Activated T-cell treated with anti-CD3 and anti-CD28 coated beads, Interleukin-2, amount 50 U/mL, for 24 hours (primary cell): ENCODE measurements around the gene ADGRD1.
A peak's percentile ranks its signal among the peaks of the same experiment; 100 is the strongest.

ENCODE experiments used
- DNase-seq: peaks from one replicate; pipeline ENCODE4 v3.0.0-alpha.2; 2020
- H3K27ac Mint-ChIP-seq: 2 replicates; pipeline ENCODE4 v1.8.0; 2020; ENCODE audit warnings: mild to moderate bottlenecking, mixed read lengths
- H3K27me3 Mint-ChIP-seq: 2 replicates; pipeline ENCODE4 v1.8.0; 2020; ENCODE audit warnings: mixed read lengths
- H3K36me3 Mint-ChIP-seq: 2 replicates; pipeline ENCODE4 v1.8.0; 2020; ENCODE audit warnings: low read depth, mixed read lengths
- H3K4me1 Mint-ChIP-seq: 2 replicates; pipeline ENCODE4 v1.8.0; 2020; ENCODE audit warnings: low read depth, mixed read lengths
- H3K4me3 Mint-ChIP-seq: 2 replicates; pipeline ENCODE4 v1.8.0; 2020; ENCODE audit warnings: mild to moderate bottlenecking, moderate library complexity, mixed read lengths
- H3K9me3 Mint-ChIP-seq: 2 replicates; pipeline ENCODE4 v1.8.0; 2020; ENCODE audit warnings: mixed read lengths

The ADGRD1 gene

GRCh38 chr12:131055596-131056233 is 102.0 kb downstream of the ADGRD1 start:
- Mint-ChIP-seq H3K27ac (no peak overlapping the region), H3K4me3 (no peak overlapping the region), H3K27me3 (peaks cover 6% of the 10 kb centered on the region), H3K9me3 (no peaks in the 10 kb centered on the region), H3K4me1 (peaks cover 2% of the 10 kb centered on the region), H3K36me3 (no peaks in the 10 kb centered on the region)
- no peak for DNase-seq

- Mint-ChIP-seq H3K27me3 (peaks cover 7% of the 10 kb centered on the region), H3K4me1 (peaks cover 2% of the 10 kb centered on the region), H3K36me3 (no peaks in the 10 kb centered on the region), H3K9me3 (no peaks in the 10 kb centered on the region), H3K4me3 (no peak overlapping the region), H3K27ac (no peak overlapping the region)
- no peak for DNase-seq
Measured at GRCh38 chr12:131056626-131057025, 102.9 kb downstream of the ADGRD1 start.

DNA sequence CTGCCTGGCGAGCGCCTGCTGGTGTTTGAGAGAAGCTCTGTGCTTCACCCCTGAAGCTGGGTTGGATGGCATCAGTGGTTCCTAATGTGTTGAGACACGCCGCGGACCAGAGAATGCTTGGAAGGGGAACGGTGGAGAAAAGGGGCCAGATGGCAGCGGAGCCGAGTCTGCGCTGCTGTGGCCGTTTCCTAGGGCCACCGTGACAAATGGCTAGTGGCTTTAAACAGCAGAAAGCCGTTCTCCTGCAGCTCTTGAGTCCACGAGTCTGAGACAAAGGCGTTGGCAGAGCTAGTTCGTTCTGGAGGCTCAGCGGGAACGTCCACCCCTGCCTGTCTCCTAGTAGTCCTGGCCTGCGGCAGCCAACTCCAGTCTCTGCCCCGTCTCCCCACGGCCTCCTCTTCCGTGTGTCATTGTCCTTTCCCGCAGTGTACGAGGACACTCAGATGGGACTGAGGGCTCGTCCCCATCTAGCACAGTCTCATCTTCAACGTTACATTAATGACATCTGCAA is 103.6 kb downstream of the ADGRD1 start:
- H3K4me1 Mint-ChIP-seq: peaks cover 2% of the 10 kb centered on the region
- no peak for DNase-seq

GRCh38 chr12:131057722-131058515 is 104.2 kb downstream of the ADGRD1 start:
- H3K4me1 Mint-ChIP-seq: peaks cover 2% of the 10 kb centered on the region
- no peaks in the 10 kb centered on the region for H3K36me3 Mint-ChIP-seq
- H3K9me3 Mint-ChIP-seq: no peaks in the 10 kb centered on the region
- no peak for DNase-seq
- H3K4me3 Mint-ChIP-seq: no peak overlapping the region
- peaks cover 9% of the 10 kb centered on the region for H3K27me3 Mint-ChIP-seq
- H3K27ac Mint-ChIP-seq: no peak overlapping the region

More for the DNA sequence above, 103.6 kb downstream of the ADGRD1 start:
- no peak overlapping the region for H3K27ac Mint-ChIP-seq
- no peak overlapping the region for H3K4me3 Mint-ChIP-seq
- peaks cover 7% of the 10 kb centered on the region for H3K27me3 Mint-ChIP-seq
- H3K36me3 Mint-ChIP-seq: no peaks in the 10 kb centered on the region
- no peaks in the 10 kb centered on the region for H3K9me3 Mint-ChIP-seq

GRCh38 chr12:131058700-131059099 is 105.0 kb downstream of the ADGRD1 start:
- no peak for DNase-seq
- Mint-ChIP-seq H3K27me3 (peaks cover 12% of the 10 kb centered on the region), H3K4me3 (no peak overlapping the region), H3K27ac (no peak overlapping the region), H3K9me3 (no peaks in the 10 kb centered on the region), H3K36me3 (no peaks in the 10 kb centered on the region), H3K4me1 (peaks cover 2% of the 10 kb centered on the region)

DNA sequence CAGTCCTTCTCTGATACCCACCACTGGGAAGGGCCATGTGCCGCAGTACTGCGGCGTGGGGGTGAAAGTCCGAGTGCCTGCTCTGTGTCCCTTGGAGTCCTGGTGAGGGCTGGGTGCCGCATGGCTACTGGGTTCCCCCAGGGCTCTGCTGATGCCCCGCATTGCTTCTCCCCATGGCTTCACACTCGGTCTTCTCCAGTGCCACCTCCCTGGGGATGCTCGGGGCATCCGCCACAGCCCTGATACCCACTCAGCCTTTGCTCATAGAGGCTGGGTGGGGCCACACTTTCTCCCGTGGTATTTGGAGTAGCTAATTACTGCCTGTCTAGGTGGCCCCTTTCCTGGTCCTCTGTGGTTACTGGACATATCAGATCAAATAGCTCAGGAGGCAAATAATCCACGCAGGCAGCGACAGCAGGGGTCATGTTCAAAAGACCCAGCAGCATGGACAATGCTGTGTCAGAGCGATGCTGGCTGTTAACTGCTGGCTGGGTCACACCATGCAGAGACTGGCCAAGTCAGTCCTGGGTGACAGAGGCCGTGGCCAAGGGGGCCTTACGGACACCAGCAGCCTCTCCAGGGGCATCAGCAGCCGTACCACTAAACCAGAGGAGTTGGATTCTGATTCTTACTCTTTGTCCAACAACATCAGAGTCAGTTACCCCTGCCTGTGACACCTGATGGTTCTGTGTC is 106.5 kb downstream of the ADGRD1 start:
- no peak overlapping the region for H3K4me3 Mint-ChIP-seq
- H3K4me1 Mint-ChIP-seq: peaks cover 2% of the 10 kb centered on the region
- H3K9me3 Mint-ChIP-seq: no peaks in the 10 kb centered on the region
- H3K27ac Mint-ChIP-seq: no peak overlapping the region
- H3K27me3 Mint-ChIP-seq: peaks cover 23% of the 10 kb centered on the region
- H3K36me3 Mint-ChIP-seq: no peaks in the 10 kb centered on the region
- peak; percentile 15 for DNase-seq

DNA sequence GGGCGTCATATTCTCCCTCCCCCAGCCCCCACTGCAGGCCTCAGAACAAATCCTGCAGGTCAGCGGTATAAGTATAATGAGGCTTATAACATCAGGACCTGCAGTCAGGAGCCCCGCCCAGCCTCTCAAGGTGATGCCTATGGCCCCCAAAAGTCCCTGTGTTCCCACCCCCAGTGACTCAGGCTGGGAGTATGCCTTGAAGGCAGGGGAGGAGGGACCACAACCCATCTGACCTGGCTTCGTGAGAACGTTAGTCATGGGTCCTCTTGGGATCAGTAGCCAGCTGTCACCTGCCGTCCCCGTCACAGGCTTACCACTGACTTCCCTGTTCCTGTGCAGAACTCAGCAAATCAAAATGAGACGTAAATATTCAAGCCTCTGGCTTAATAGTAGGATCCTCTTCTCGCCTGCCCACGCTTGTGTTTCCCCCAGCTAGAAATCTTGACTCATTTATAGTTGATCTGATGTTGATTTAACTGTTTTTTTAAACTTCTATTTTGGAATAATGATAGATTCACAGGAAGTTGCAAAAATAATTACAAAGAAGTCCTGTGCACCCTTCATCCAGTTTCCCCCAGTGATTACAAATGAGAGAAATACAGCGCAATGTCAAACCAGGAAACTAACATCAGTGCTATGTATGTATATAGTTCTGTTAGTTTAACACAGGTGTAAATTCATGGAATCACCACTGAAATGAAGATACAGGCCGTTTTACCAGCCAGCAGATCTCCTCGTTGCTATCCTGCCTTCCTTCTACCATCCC is 107.5 kb downstream of the ADGRD1 start:
- no peaks in the 10 kb centered on the region for H3K36me3 Mint-ChIP-seq
- no peaks in the 10 kb centered on the region for H3K9me3 Mint-ChIP-seq
- H3K27ac Mint-ChIP-seq: no peak overlapping the region
- DNase-seq: no peak
- H3K27me3 Mint-ChIP-seq: peaks cover 30% of the 10 kb centered on the region
- H3K4me1 Mint-ChIP-seq: no peaks in the 10 kb centered on the region
- H3K4me3 Mint-ChIP-seq: no peak overlapping the region

- peaks cover 38% of the 10 kb centered on the region for H3K27me3 Mint-ChIP-seq
- H3K27ac Mint-ChIP-seq: no peak overlapping the region
Measured at GRCh38 chr12:131063413-131063812, 109.7 kb downstream of the ADGRD1 start.

GRCh38 chr12:131063960-131064359 is 110.3 kb downstream of the ADGRD1 start:
- Mint-ChIP-seq H3K4me3 (no peak overlapping the region), H3K27ac (no peak overlapping the region), H3K9me3 (no peaks in the 10 kb centered on the region), H3K27me3 (peaks cover 38% of the 10 kb centered on the region), H3K36me3 (no peaks in the 10 kb centered on the region), H3K4me1 (no peaks in the 10 kb centered on the region)
- DNase-seq: no peak

More at GRCh38 chr12:131063413-131063812, 109.7 kb downstream of the ADGRD1 start:
- Mint-ChIP-seq H3K36me3 (no peaks in the 10 kb centered on the region), H3K4me1 (no peaks in the 10 kb centered on the region), H3K9me3 (no peaks in the 10 kb centered on the region), H3K4me3 (no peak overlapping the region)
- no peak for DNase-seq

GRCh38 chr12:131065279-131065678 is 111.6 kb downstream of the ADGRD1 start:
- Mint-ChIP-seq H3K27ac (no peak overlapping the region), H3K9me3 (no peaks in the 10 kb centered on the region), H3K4me3 (no peak overlapping the region), H3K4me1 (no peaks in the 10 kb centered on the region), H3K36me3 (no peaks in the 10 kb centered on the region), H3K27me3 (peaks cover 38% of the 10 kb centered on the region)
- peak; percentile 15 for DNase-seq

- H3K27me3 Mint-ChIP-seq: peaks cover 38% of the 10 kb centered on the region
- no peaks in the 10 kb centered on the region for H3K9me3 Mint-ChIP-seq
- H3K36me3 Mint-ChIP-seq: no peaks in the 10 kb centered on the region
- no peak for DNase-seq
- H3K27ac Mint-ChIP-seq: no peak overlapping the region
- H3K4me3 Mint-ChIP-seq: no peak overlapping the region
- H3K4me1 Mint-ChIP-seq: no peaks in the 10 kb centered on the region
Measured at GRCh38 chr12:131065801-131066200, 112.1 kb downstream of the ADGRD1 start.

GRCh38 chr12:131066207-131066885 is 112.6 kb downstream of the ADGRD1 start:
- Mint-ChIP-seq H3K4me1 (no peaks in the 10 kb centered on the region), H3K36me3 (no peaks in the 10 kb centered on the region), H3K27me3 (peaks cover 35% of the 10 kb centered on the region), H3K27ac (no peak overlapping the region), H3K4me3 (no peak overlapping the region), H3K9me3 (no peaks in the 10 kb centered on the region)
- no peak for DNase-seq

- peaks cover 33% of the 10 kb centered on the region for H3K27me3 Mint-ChIP-seq
- no peak overlapping the region for H3K4me3 Mint-ChIP-seq
- H3K27ac Mint-ChIP-seq: no peak overlapping the region
- H3K9me3 Mint-ChIP-seq: no peaks in the 10 kb centered on the region
- no peaks in the 10 kb centered on the region for H3K4me1 Mint-ChIP-seq
- no peaks in the 10 kb centered on the region for H3K36me3 Mint-ChIP-seq
- no peak for DNase-seq
Measured at GRCh38 chr12:131066886-131067490, 113.3 kb downstream of the ADGRD1 start.
